Measurements from ENCODE around the gene NTPCR. TPM values are rescaled to one million over a fixed set of nuclear protein-coding genes. Genes with fewer than 3 reads are reported as not detected.

Gene NTPCR
- total RNA-seq, 1 experiment from 2014 or later = 34.2 TPM

GRCh38 chr1:232956081-232956480, 5.7 kb downstream of the NTPCR start:
- ATAC-seq = no peak
- Histone ChIP-seq H3K4me1 (ENCODE audit: control insufficient read depth in 1 of 2, insufficient read depth in 2 of 2, low read length in 2 of 2) (peaks cover 17 to 21% of the 10 kb centered on the region in 2 experiments), H4K20me1 (ENCODE audit: insufficient read depth) (no peaks in the 10 kb centered on the region), H3K4me3 (replicated peaks in 1 of 2; ENCODE audit: low read depth in 1 of 2, low read length in 2 of 2) (no peak overlapping the region), H3K79me2 (ENCODE audit: insufficient read depth, low read length) (peaks cover 12% of the 10 kb centered on the region), H3K27me3 (ENCODE audit: insufficient read depth, low read length) (no peaks in the 10 kb centered on the region), H3K4me2 (ENCODE audit: low read length) (no peak overlapping the region), H3K36me3 (ENCODE audit: control insufficient read depth in 1 of 2, insufficient read depth in 2 of 2, low read length in 2 of 2) (peaks cover 0 to 12% of the 10 kb centered on the region in 2 experiments; a peak in 1 of 4 replicates), H2AFZ (ENCODE audit: low read depth, low read length, poor library complexity, severe bottlenecking) (no peak overlapping the region), H3K27ac (ENCODE audit: low read depth, low read length) (no peak overlapping the region), H3K9me2 (ENCODE audit: insufficient read depth) (no peaks in the 10 kb centered on the region), H3K9ac (ENCODE audit: low read length) (no peak overlapping the region), H3K9me3 (ENCODE audit: control insufficient read depth in 1 of 2, insufficient read depth in 1 of 2, low read depth in 1 of 2, low read length in 2 of 2) (peaks cover 0 to 4% of the 10 kb centered on the region in 2 experiments; a peak in 1 of 4 replicates)
- CTCF ChIA-PET = no interaction called here
- BruUV-seq (replicated peaks) = no TSS peak
- intact Hi-C loops (cut with micrococcal nuclease) = no loop called here
- POLR2A ChIA-PET = no interaction called here
- RAD21 ChIA-PET (ENCODE audit: low non-redundant PET in 1 of 2, low total read pairs in 2 of 2, uncharacterized antibody in 2 of 2, unreplicated experiment in 2 of 2) = no interaction called here
- no peak for TF ChIP-seq FOSL1 (IDR thresholded peaks at IDR 0.05; ENCODE audit: low read depth)
- TF ChIP-seq YY1 (IDR thresholded peaks at IDR 0.05; ENCODE audit: extremely low read depth, insufficient replicate concordance, low read depth, low read length) = no peak
- no peak for TF ChIP-seq POLR2AphosphoS5 (IDR thresholded peaks at IDR 0.05; ENCODE audit: low read depth, low read length)
- TF ChIP-seq REST (IDR thresholded peaks at IDR 0.05; ENCODE audit: low read depth) = no peak
- no peak for TF ChIP-seq SRF (IDR thresholded peaks at IDR 0.05; ENCODE audit: low read depth)
- TF ChIP-seq ZFX (IDR thresholded peaks at IDR 0.05) = no peak
- TF ChIP-seq CTCF (IDR thresholded peaks at IDR 0.05 in 2 of 3, conservative IDR thresholded peaks at IDR 0.05 in 1 of 3; ENCODE audit: borderline replicate concordance in 1 of 3, insufficient read depth in 1 of 3, low read depth in 2 of 3, low read length in 2 of 3) = no peak
- TF ChIP-seq CEBPB (IDR thresholded peaks at IDR 0.05; ENCODE audit: low read depth) = no peak
- TF ChIP-seq TCF7L2 (IDR thresholded peaks at IDR 0.05; ENCODE audit: borderline replicate concordance, extremely low read depth, insufficient read depth, insufficient read length) = no peak
- no peak for TF ChIP-seq POLR2A (IDR thresholded peaks at IDR 0.05; ENCODE audit: borderline replicate concordance, extremely low read depth, insufficient read depth, insufficient read length)
- TF ChIP-seq EZH2 (IDR thresholded peaks at IDR 0.05) = no peak
- no peak for TF ChIP-seq SP1 (IDR thresholded peaks at IDR 0.05; ENCODE audit: low read depth)
- no peak for TF ChIP-seq ZNF274 (IDR thresholded peaks at IDR 0.05; ENCODE audit: low read depth, low read length)
- TF ChIP-seq ATF3 (IDR thresholded peaks at IDR 0.05) = no peak
- no peak for TF ChIP-seq MAX (IDR thresholded peaks at IDR 0.05)
- no peak for TF ChIP-seq ZBTB33 (IDR thresholded peaks at IDR 0.05; ENCODE audit: extremely low read depth, insufficient replicate concordance, low read length)
- no peak for TF ChIP-seq EZH2phosphoT487 (IDR thresholded peaks at IDR 0.05; ENCODE audit: borderline replicate concordance)
- TF ChIP-seq EGR1 (IDR thresholded peaks at IDR 0.05; ENCODE audit: low read depth) = no peak
- no peak for TF ChIP-seq CBX3 (IDR thresholded peaks at IDR 0.05; ENCODE audit: low read depth)
- DNase-seq (ENCODE audit: low read depth, low spot score) = no peak

All from HCT116 (cell line).